Psoas muscle (tissue), 8 donors: ENCODE measurements around the gene PDE11A. TPM values are rescaled to one million over a fixed set of nuclear protein-coding genes. Genes with fewer than 3 reads are reported as not detected.

Experiments
- ATAC-seq, 4 donors: fragments of 200-7000 bp; cut with Tn5 transposase; one replicate each; pipeline ENCODE4 v1.9.1; 2020; ENCODE audit warnings: moderate library complexity in 3 of 4, mild to moderate bottlenecking in 2 of 4
- DNase-seq, 2 donors: peaks; one replicate each; pipeline ENCODE4 v3.0.0-alpha.2; 2020
- H3K27ac ChIP-seq: fragments of 200-600 bp; one replicate; pipeline ENCODE4 v1.8.0; 2022
- H3K27me3 ChIP-seq, 3 donors: fragments of 200-600 bp in 1 of 3; one replicate each; pipeline versions ENCODE4 v1.6.1 to v1.8.0; 2013 to 2022; ENCODE audit warnings: low read length in 2 of 3, mild to moderate bottlenecking in 2 of 3, moderate library complexity in 1 of 3; ENCODE audit not compliant: insufficient read depth in 3 of 3
- H3K36me3 ChIP-seq, 2 donors: fragments of 200-600 bp in 1 of 2; one replicate each; pipeline versions ENCODE4 v1.6.1 to v1.8.0; 2013 to 2022; ENCODE audit warnings: low read depth in 1 of 2, mild to moderate bottlenecking in 1 of 2, moderate library complexity in 1 of 2; ENCODE audit not compliant: insufficient read depth in 1 of 2
- H3K4me1 ChIP-seq: fragments of 200-600 bp; one replicate; pipeline ENCODE4 v1.8.0; 2022
- H3K4me3 ChIP-seq: fragments of 200-600 bp; one replicate; pipeline ENCODE4 v1.8.0; 2022; ENCODE audit warnings: mild to moderate bottlenecking
- H3K9me3 ChIP-seq: fragments of 200-600 bp; one replicate; pipeline ENCODE4 v1.8.0; 2022
- CTCF ChIP-seq: fragments of 200-600 bp; IDR thresholded peaks from one replicate; pipeline ENCODE4 v1.8.0; 2022; ENCODE audit warnings: antibody characterized with exemption
- WGBS, 3 donors: extraction: QIAGEN DNeasy Blood & Tissue Kit; methylation state at CpG; one replicate each; pipeline versions ENCODE4 v1.1.6 to v1.1.7; 2013; 5-methylcytosine and 5-hydroxymethylcytosine counted together
- intact Hi-C, 2 donors: fragments of 100-400 bp; cut with DNase I; formaldehyde crosslinking; loops; one replicate each; pipeline versions ENCODE4 v1.11.0 to v1.14.2; 2022
- polyA plus RNA-seq, 3 donors: library from polyadenylated mRNA; stranded (reverse); fragments of 200-250 nt; gene quantifications; one replicate each; pipeline ENCODE4 v1.2.3, GENCODE V29; 2013
- total RNA-seq, 4 donors: library from RNA; stranded (reverse); fragmentation: NEBNext Ultra II Directional in 2 of 4; extraction: Animal tissue kit (Norgen Biotek cat#: 25700) in 2 of 4; gene quantifications; one replicate each; pipeline versions ENCODE4 v1.2.1 to v1.2.4, GENCODE V29; 2021 to 2023
- donor health status: healthy with polysubstance abuse.
- donor health status: DM: no; HTN: no; CAD: no; lungs with moderate emphysema.
- donor health status: Bipolar disorder and iron deficiency.
- donor health status: healthy.
- donor health status: DM: yes; HTN: yes; CAD: no.
- donor health status: DM: no; HTN: no; CAD: no.
- donor health status: DM: no; HTN: no; CAD: no.
- donor health status: DM: yes; HTN: yes; CAD: no.

The PDE11A gene
- total and polyA plus RNA-seq, 7 donors = 0.35 to 39.7 (median 2.3) TPM

- DNase-seq = no peak
- peaks cover 14% of the 10 kb centered on the region for H3K4me1 ChIP-seq
- H3K27me3 ChIP-seq = no peaks in the 10 kb centered on the region
- no peak for ATAC-seq
- no peak for TF ChIP-seq CTCF
- H3K4me3 ChIP-seq = no peak overlapping the region
- H3K27ac ChIP-seq = no peak overlapping the region
- intact Hi-C loops = loop anchor here (5.0 to 10.0 kb wide), 2 partner anchors 83 to 300 kb away; no protein-coding TSS in a partner anchor
- peaks cover 0 to 22% of the 10 kb centered on the region in 2 donors for H3K36me3 ChIP-seq
- 73 to 93% (median 81%) methylated on average over 2 of the region's 2 CpGs for WGBS, 3 donors
- no peaks in the 10 kb centered on the region for H3K9me3 ChIP-seq
Observed at GRCh38 chr2:178114462-178114861, 41.9 kb upstream of the PDE11A start.

- H3K36me3 ChIP-seq = peaks cover 0 to 19% of the 10 kb centered on the region in 2 donors
- WGBS, 3 donors = 0 to 1% (median 0%) methylated on average over 58 to 60 of the region's 60 CpGs
- intact Hi-C loops = loop anchor here (2.0 to 10.0 kb wide), 3 partner anchors 85 to 304 kb away; no protein-coding TSS in a partner anchor
- DNase-seq (peak; percentile 95 to 97), ATAC-seq (peak; percentile 97 to 98 (median 98))
- no peaks in the 10 kb centered on the region for H3K9me3 ChIP-seq
- peak within 1 kb of the TSS; percentile 77 for H3K27ac ChIP-seq
- peak; percentile 98 for TF ChIP-seq CTCF
- H3K4me3 ChIP-seq = peak within 1 kb of the TSS; percentile 93
- peaks cover 14% of the 10 kb centered on the region for H3K4me1 ChIP-seq
- H3K27me3 ChIP-seq = no peaks in the 10 kb centered on the region
Observed at GRCh38 chr2:178112202-178113152, 39.9 kb upstream of the PDE11A start, which contains the start of gene RBM45. Gene RBM45 (plus strand): TSS chr2:178112437. CDS start chr2:178112547, 110 bp downstream.

GRCh38 chr2:178111743-178112142 lies 39.2 kb upstream of the PDE11A start:
- H3K36me3 ChIP-seq = peaks cover 0 to 12% of the 10 kb centered on the region in 2 donors
- peak overlapping the region; percentile 93 for H3K4me3 ChIP-seq
- no peak for TF ChIP-seq CTCF
- ATAC-seq = no peak
- 92 to 100% (median 97%) methylated on average over 1 of the region's 1 CpG for WGBS, 3 donors
- no peaks in the 10 kb centered on the region for H3K9me3 ChIP-seq
- peaks cover 14% of the 10 kb centered on the region for H3K4me1 ChIP-seq
- DNase-seq = no peak
- H3K27ac ChIP-seq = peak overlapping the region; percentile 77
- no peaks in the 10 kb centered on the region for H3K27me3 ChIP-seq
- intact Hi-C loops = loop anchor here (2.0 to 10.0 kb wide), 3 partner anchors 86 to 305 kb away; no protein-coding TSS in a partner anchor

- ATAC-seq (no peak), DNase-seq (no peak)
- H3K9me3 ChIP-seq = no peaks in the 10 kb centered on the region
- H3K27ac ChIP-seq = no peak overlapping the region
- no peaks in the 10 kb centered on the region for H3K27me3 ChIP-seq
- WGBS, 3 donors = 83 to 90% (median 85%) methylated on average over 4 of the region's 4 CpGs
- H3K36me3 ChIP-seq = peaks cover 0 to 2% of the 10 kb centered on the region in 2 donors
- peaks cover 14% of the 10 kb centered on the region for H3K4me1 ChIP-seq
- no peak for TF ChIP-seq CTCF
- intact Hi-C loops = loop anchor here (5.0 to 10.0 kb wide), 2 partner anchors 87 to 304 kb away; no protein-coding TSS in a partner anchor
- H3K4me3 ChIP-seq = no peak overlapping the region
Observed at GRCh38 chr2:178110681-178111080, 38.1 kb upstream of the PDE11A start.
